Keratinocyte (primary cell): Measurements from ENCODE around the gene KRTAP10-12. TPM values are rescaled to one million over a fixed set of nuclear protein-coding genes. Genes with fewer than 3 reads are reported as not detected.

Experiments
- DNase-seq: peaks from one replicate; pipeline ENCODE4 v3.0.0-alpha.2; 2011; ENCODE audit warnings: low read depth, missing footprints, low spot score
- FAIRE-seq: peaks from 2 replicates; lab custom pipeline; 2011; peaks lifted over from hg19 to GRCh38; lab: Jason Lieb, UNC
- H2AFZ ChIP-seq: 2 replicates; pipeline ENCODE4 v1.6.0; 2012; ENCODE audit warnings: low read length, control low read depth, inconsistent platforms; ENCODE audit not compliant: control insufficient read depth
- H3K27ac ChIP-seq: 2 replicates; pipeline ENCODE4 v1.5.1; 2011; ENCODE audit warnings: low read length; ENCODE audit not compliant: control insufficient read depth, insufficient read depth
- H3K27me3 ChIP-seq: 3 replicates; pipeline ENCODE4 v1.6.0; 2011; ENCODE audit warnings: low read length; ENCODE audit not compliant: control insufficient read depth, insufficient read depth; ENCODE audit errors: extremely low read depth
- H3K36me3 ChIP-seq, 2 experiments: 2 replicates in 1 of 2; 3 replicates in 1 of 2; pipeline ENCODE4 v1.5.1; 2011; ENCODE audit warnings: low read length in 2 of 2, mild to moderate bottlenecking in 1 of 2; ENCODE audit not compliant: control insufficient read depth in 2 of 2, insufficient read depth in 2 of 2; ENCODE audit errors: extremely low read depth in 1 of 2
- H3K4me1 ChIP-seq: 3 replicates; pipeline ENCODE4 v1.5.1; 2011; ENCODE audit warnings: low read length; ENCODE audit not compliant: control insufficient read depth, insufficient read depth; ENCODE audit errors: extremely low read depth
- H3K4me2 ChIP-seq: 3 replicates; pipeline ENCODE4 v1.6.0; 2011; ENCODE audit warnings: low read depth, low read length; ENCODE audit not compliant: control insufficient read depth, insufficient read depth; ENCODE audit errors: extremely low read depth
- H3K4me3 ChIP-seq, 3 experiments: fragments of 200-600 bp in 1 of 3; sonication (generic) in 1 of 3; 2 replicates in 2 of 3; 3 replicates in 1 of 3; pipeline ENCODE4 v1.5.1; 2011 to 2016; ENCODE audit warnings: low read length in 3 of 3, mild to moderate bottlenecking in 3 of 3, control low read depth in 2 of 3, inconsistent platforms in 1 of 3, low read depth in 1 of 3, mixed read lengths in 1 of 3, mixed run types in 1 of 3, moderate library complexity in 1 of 3; ENCODE audit not compliant: control insufficient read depth in 2 of 3, insufficient read depth in 2 of 3; ENCODE audit errors: extremely low read depth in 1 of 3
- H3K79me2 ChIP-seq: 2 replicates; pipeline ENCODE4 v1.6.0; 2012; ENCODE audit warnings: low read length; ENCODE audit not compliant: control insufficient read depth, insufficient read depth
- H3K9ac ChIP-seq: 3 replicates; pipeline ENCODE4 v1.6.0; 2011; ENCODE audit warnings: low read length; ENCODE audit not compliant: control insufficient read depth, insufficient read depth; ENCODE audit errors: extremely low read depth
- H3K9me1 ChIP-seq: 3 replicates; pipeline ENCODE4 v1.6.0; 2011; ENCODE audit warnings: low read length; ENCODE audit not compliant: control insufficient read depth, insufficient read depth; ENCODE audit errors: extremely low read depth
- H3K9me3 ChIP-seq: 2 replicates; pipeline ENCODE4 v1.5.1; 2012; ENCODE audit warnings: low read depth, low read length; ENCODE audit not compliant: control insufficient read depth
- H4K20me1 ChIP-seq: 3 replicates; pipeline ENCODE4 v1.6.0; 2011; ENCODE audit warnings: low read length; ENCODE audit not compliant: control insufficient read depth, insufficient read depth; ENCODE audit errors: extremely low read depth
- CTCF ChIP-seq, 3 experiments: IDR thresholded peaks in 1 of 3; conservative IDR thresholded peaks in 1 of 3; optimal IDR thresholded peaks in 1 of 3; 2 replicates in 2 of 3; 3 replicates in 1 of 3; pipeline versions ENCODE3 to v1.5.1; 2011; ENCODE audit warnings: low read length in 3 of 3, mild to moderate bottlenecking in 3 of 3, moderate library complexity in 2 of 3, control low read depth in 1 of 3, inconsistent platforms in 1 of 3; ENCODE audit not compliant: insufficient read depth in 2 of 3; ENCODE audit errors: extremely low read depth in 1 of 3
- EZH2 ChIP-seq: IDR thresholded peaks from one replicate; pipeline ENCODE4 v1.6.1; 2012; ENCODE audit warnings: inconsistent platforms, mild to moderate bottlenecking, low read length, moderate library complexity
- dilution Hi-C: fragments of 300-500 bp; cut with MboI; formaldehyde crosslinking; loops from one replicate; pipeline ENCODE4 v1.7.0; 2020; ENCODE audit warnings: low sequenced_read_pairs; ENCODE audit not compliant: extremely low pct_ligation_motif_present
- polyA plus RNA-seq, 5 experiments: library from polyadenylated mRNA; depleted of rRNA in 3 of 5; stranded (reverse) in 3 of 5; stranded (forward) in 1 of 5; unstranded in 1 of 5; fragments of >200 nt; gene quantifications; 1 replicate in 1 of 5; 2 replicates in 3 of 5; 3 replicates in 1 of 5; pipeline versions ENCODE4 v1.2.1 to v1.2.3, GENCODE V29; 2011 to 2012; ENCODE audit warnings: missing spikeins in 2 of 5, low read depth in 1 of 5, low replicate concordance in 1 of 5

KRTAP10-12 gene
- polyA plus RNA-seq, 1 donor (not counting 4 experiments of a cell fraction or from before 2014, with no cell fraction given) = not detected

GRCh38 chr21:44699502-44700001 is 2.6 kb downstream of the KRTAP10-12 start:
- no peaks in the 10 kb centered on the region for H3K36me3 ChIP-seq
- FAIRE-seq = no peak
- H3K4me2 ChIP-seq = no peak overlapping the region
- dilution Hi-C loops = no loop called here
- no peak overlapping the region for H3K4me3 ChIP-seq
- no peaks in the 10 kb centered on the region for H4K20me1 ChIP-seq
- no peaks in the 10 kb centered on the region for H3K9me1 ChIP-seq
- H3K4me1 ChIP-seq = no peaks in the 10 kb centered on the region
- no peak for DNase-seq
- H3K27ac ChIP-seq = no peak overlapping the region
- H3K9me3 ChIP-seq = no peaks in the 10 kb centered on the region
- TF ChIP-seq EZH2 (no peak), CTCF (optimal IDR thresholded peaks at IDR 0.05 in 1 of 3, IDR thresholded peaks at IDR 0.05 in 1 of 3, conservative IDR thresholded peaks at IDR 0.05 in 1 of 3; ENCODE audit: extremely low read depth in 1 of 3, insufficient read depth in 2 of 3, low read length in 3 of 3) (no peak)
- no peak overlapping the region for H2AFZ ChIP-seq
- no peak overlapping the region for H3K9ac ChIP-seq
- H3K79me2 ChIP-seq = no peaks in the 10 kb centered on the region
- H3K27me3 ChIP-seq = peaks cover 18% of the 10 kb centered on the region

- Histone ChIP-seq H3K27ac (no peak overlapping the region), H3K9ac (no peak overlapping the region), H3K9me3 (no peaks in the 10 kb centered on the region), H3K27me3 (peaks cover 21% of the 10 kb centered on the region), H3K9me1 (no peaks in the 10 kb centered on the region), H3K36me3 (no peaks in the 10 kb centered on the region), H3K4me3 (no peak overlapping the region), H2AFZ (no peak overlapping the region), H3K4me1 (no peaks in the 10 kb centered on the region), H3K79me2 (no peaks in the 10 kb centered on the region), H3K4me2 (no peak overlapping the region), H4K20me1 (no peaks in the 10 kb centered on the region)
- FAIRE-seq (no peak), DNase-seq (no peak)
- dilution Hi-C loops = no loop called here
- TF ChIP-seq CTCF (optimal IDR thresholded peaks at IDR 0.05 in 1 of 3, IDR thresholded peaks at IDR 0.05 in 1 of 3, conservative IDR thresholded peaks at IDR 0.05 in 1 of 3; ENCODE audit: extremely low read depth in 1 of 3, insufficient read depth in 2 of 3, low read length in 3 of 3) (no peak), EZH2 (no peak)
These were observed 3.4 kb downstream of the KRTAP10-12 start for GRCh38 chr21:44700101-44701022.
